ENCODE data around the gene PFKL. TPM values are rescaled to one million over a fixed set of nuclear protein-coding genes. Genes with fewer than 3 reads are reported as not detected.
A peak's percentile ranks its signal among the peaks of the same experiment; 100 is the strongest.
"Not testable (repeated sequence)": the region's sequence is repeated elsewhere in the genome, so short reads cannot be mapped to it uniquely, and the experiment has no call there.

The PFKL gene
- polyA plus RNA-seq, 1 donor = 160 TPM

GRCh38 chr21:44302573-44303401 is 2.9 kb downstream of the PFKL start:
- peak; percentile 85 to 89 for DNase-seq
- 80% methylated on average over 1 of the region's 23 CpGs for WGBS (ENCODE audit: insufficient coverage, low lambda C conversion rate)
- H3K27me3 ChIP-seq (ENCODE audit: control insufficient read depth, insufficient read depth, low read length); H3K4me3 ChIP-seq (ENCODE audit: low read length); H3K9me3 ChIP-seq (ENCODE audit: control insufficient read depth, low read depth, low read length): not testable (repeated sequence)
- Histone ChIP-seq H3K4me1 (ENCODE audit: control insufficient read depth, insufficient read depth, low read length) (peaks cover 53% of the 10 kb centered on the region), H3K27ac (ENCODE audit: low read length) (peak overlapping the region; percentile 98), H3K36me3 (ENCODE audit: control insufficient read depth, insufficient read depth, low read length) (peaks cover 22% of the 10 kb centered on the region)

- Histone ChIP-seq H3K27me3 (ENCODE audit: control insufficient read depth, insufficient read depth, low read length) (no peaks in the 10 kb centered on the region), H3K36me3 (ENCODE audit: control insufficient read depth, insufficient read depth, low read length) (peaks cover 28% of the 10 kb centered on the region), H3K27ac (ENCODE audit: low read length) (peak overlapping the region; percentile 98), H3K9me3 (ENCODE audit: control insufficient read depth, low read depth, low read length) (no peaks in the 10 kb centered on the region), H3K4me1 (ENCODE audit: control insufficient read depth, insufficient read depth, low read length) (peaks cover 53% of the 10 kb centered on the region), H3K4me3 (ENCODE audit: low read length) (no peak overlapping the region)
- DNase-seq = peak; percentile 85 to 95
- no CpG with 5 or more reads among the region's 12 CpGs for WGBS (ENCODE audit: insufficient coverage, low lambda C conversion rate)
These were observed 3.7 kb downstream of the PFKL start for GRCh38 chr21:44303490-44303981.

GRCh38 chr21:44304011-44304616 is 4.3 kb downstream of the PFKL start:
- H3K27ac ChIP-seq (ENCODE audit: low read length) = peak overlapping the region; percentile 98
- no peak overlapping the region for H3K4me3 ChIP-seq (ENCODE audit: low read length)
- H3K9me3 ChIP-seq (ENCODE audit: control insufficient read depth, low read depth, low read length) = no peaks in the 10 kb centered on the region
- H3K4me1 ChIP-seq (ENCODE audit: control insufficient read depth, insufficient read depth, low read length) = peaks cover 52% of the 10 kb centered on the region
- WGBS (ENCODE audit: insufficient coverage, low lambda C conversion rate) = no CpG with 5 or more reads among the region's 16 CpGs
- no peaks in the 10 kb centered on the region for H3K27me3 ChIP-seq (ENCODE audit: control insufficient read depth, insufficient read depth, low read length)
- peaks cover 32% of the 10 kb centered on the region for H3K36me3 ChIP-seq (ENCODE audit: control insufficient read depth, insufficient read depth, low read length)
- DNase-seq = no peak

- Histone ChIP-seq H3K27ac (ENCODE audit: low read length) (peak overlapping the region; percentile 98), H3K4me1 (ENCODE audit: control insufficient read depth, insufficient read depth, low read length) (peaks cover 50% of the 10 kb centered on the region)
- WGBS (ENCODE audit: insufficient coverage, low lambda C conversion rate) = no CpG with 5 or more reads among the region's 8 CpGs
These were observed 5.0 kb downstream of the PFKL start for GRCh38 chr21:44304877-44305293.

GRCh38 chr21:44305691-44306090 is 5.8 kb downstream of the PFKL start:
- no peak for DNase-seq
- no peaks in the 10 kb centered on the region for H3K9me3 ChIP-seq (ENCODE audit: control insufficient read depth, low read depth, low read length)
- H3K4me1 ChIP-seq (ENCODE audit: control insufficient read depth, insufficient read depth, low read length) = peaks cover 50% of the 10 kb centered on the region
- H3K27me3 ChIP-seq (ENCODE audit: control insufficient read depth, insufficient read depth, low read length) = no peaks in the 10 kb centered on the region
- peaks cover 48% of the 10 kb centered on the region for H3K36me3 ChIP-seq (ENCODE audit: control insufficient read depth, insufficient read depth, low read length)
- peak overlapping the region; percentile 98 for H3K27ac ChIP-seq (ENCODE audit: low read length)
- no CpG with 5 or more reads among the region's 9 CpGs for WGBS (ENCODE audit: insufficient coverage, low lambda C conversion rate)
- H3K4me3 ChIP-seq (ENCODE audit: low read length) = no peak overlapping the region

More at GRCh38 chr21:44304877-44305293, 5.0 kb downstream of the PFKL start:
- H3K36me3 ChIP-seq (ENCODE audit: control insufficient read depth, insufficient read depth, low read length) = peaks cover 40% of the 10 kb centered on the region
- H3K4me3 ChIP-seq (ENCODE audit: low read length) = no peak overlapping the region
- peak; percentile 54 to 69 for DNase-seq
- H3K27me3 ChIP-seq (ENCODE audit: control insufficient read depth, insufficient read depth, low read length) = no peaks in the 10 kb centered on the region
- H3K9me3 ChIP-seq (ENCODE audit: control insufficient read depth, low read depth, low read length) = no peaks in the 10 kb centered on the region

GRCh38 chr21:44306936-44307704 is 7.3 kb downstream of the PFKL start:
- H3K36me3 ChIP-seq (ENCODE audit: control insufficient read depth, insufficient read depth, low read length) = peaks cover 63% of the 10 kb centered on the region
- no peak overlapping the region for H3K27ac ChIP-seq (ENCODE audit: low read length)
- WGBS (ENCODE audit: insufficient coverage, low lambda C conversion rate) = no CpG with 5 or more reads among the region's 21 CpGs
- H3K4me1 ChIP-seq (ENCODE audit: control insufficient read depth, insufficient read depth, low read length) = peaks cover 42% of the 10 kb centered on the region
- no peak for DNase-seq
- no peak overlapping the region for H3K4me3 ChIP-seq (ENCODE audit: low read length)
- H3K27me3 ChIP-seq (ENCODE audit: control insufficient read depth, insufficient read depth, low read length) = no peaks in the 10 kb centered on the region
- H3K9me3 ChIP-seq (ENCODE audit: control insufficient read depth, low read depth, low read length) = no peaks in the 10 kb centered on the region

GRCh38 chr21:44310628-44311507 is 11.0 kb downstream of the PFKL start:
- WGBS (ENCODE audit: insufficient coverage, low lambda C conversion rate) = no CpG with 5 or more reads among the region's 28 CpGs
- Histone ChIP-seq H3K4me3 (ENCODE audit: low read length) (no peak overlapping the region), H3K27me3 (ENCODE audit: control insufficient read depth, insufficient read depth, low read length) (no peaks in the 10 kb centered on the region), H3K27ac (ENCODE audit: low read length) (no peak overlapping the region), H3K4me1 (ENCODE audit: control insufficient read depth, insufficient read depth, low read length) (peaks cover 8% of the 10 kb centered on the region), H3K36me3 (ENCODE audit: control insufficient read depth, insufficient read depth, low read length) (peaks cover 94% of the 10 kb centered on the region), H3K9me3 (ENCODE audit: control insufficient read depth, low read depth, low read length) (no peaks in the 10 kb centered on the region)
- DNase-seq = no peak

- peaks cover 94% of the 10 kb centered on the region for H3K36me3 ChIP-seq (ENCODE audit: control insufficient read depth, insufficient read depth, low read length)
- H3K27me3 ChIP-seq (ENCODE audit: control insufficient read depth, insufficient read depth, low read length) = no peaks in the 10 kb centered on the region
- WGBS (ENCODE audit: insufficient coverage, low lambda C conversion rate) = no CpG with 5 or more reads among the region's 22 CpGs
- H3K4me3 ChIP-seq (ENCODE audit: low read length) = no peak overlapping the region
- DNase-seq = no peak
- no peak overlapping the region for H3K27ac ChIP-seq (ENCODE audit: low read length)
- H3K9me3 ChIP-seq (ENCODE audit: control insufficient read depth, low read depth, low read length) = no peaks in the 10 kb centered on the region
- no peaks in the 10 kb centered on the region for H3K4me1 ChIP-seq (ENCODE audit: control insufficient read depth, insufficient read depth, low read length)
These were observed 12.2 kb downstream of the PFKL start for GRCh38 chr21:44312089-44312488.

- no peaks in the 10 kb centered on the region for H3K9me3 ChIP-seq (ENCODE audit: control insufficient read depth, low read depth, low read length)
- H3K27me3 ChIP-seq (ENCODE audit: control insufficient read depth, insufficient read depth, low read length) = no peaks in the 10 kb centered on the region
- H3K36me3 ChIP-seq (ENCODE audit: control insufficient read depth, insufficient read depth, low read length) = peaks cover 93% of the 10 kb centered on the region
- WGBS (ENCODE audit: insufficient coverage, low lambda C conversion rate) = no CpG with 5 or more reads among the region's 19 CpGs
- H3K4me1 ChIP-seq (ENCODE audit: control insufficient read depth, insufficient read depth, low read length) = no peaks in the 10 kb centered on the region
- H3K4me3 ChIP-seq (ENCODE audit: low read length) = no peak overlapping the region
- DNase-seq = no peak
- H3K27ac ChIP-seq (ENCODE audit: low read length) = no peak overlapping the region
These were observed 12.9 kb downstream of the PFKL start for GRCh38 chr21:44312716-44313115.
